ENCODE data around the gene LDHB.
"Not testable (repeated sequence)": the region's sequence is repeated elsewhere in the genome, so short reads cannot be mapped to it uniquely, and the experiment has no call there.

Gene LDHB

GRCh38 chr12:21631367-21631766 lies 26.3 kb downstream of the LDHB start:
- no peak for DNase-seq
- in situ Hi-C loops (cut with HindIII; ENCODE audit: low pct_ligation_motif_present, low pct_unique_long_range_greater_than_20kb, low sequenced_read_pairs): no loop called here

GRCh38 chr12:21627924-21628323 lies 29.7 kb downstream of the LDHB start:
- in situ Hi-C loops (cut with HindIII; ENCODE audit: low pct_ligation_motif_present, low pct_unique_long_range_greater_than_20kb, low sequenced_read_pairs): no loop called here
- no peak for DNase-seq

GRCh38 chr12:21618566-21618965 lies 39.1 kb downstream of the LDHB start:
- in situ Hi-C loops (cut with HindIII; ENCODE audit: low pct_ligation_motif_present, low pct_unique_long_range_greater_than_20kb, low sequenced_read_pairs): no loop called here
- no peak for DNase-seq

GRCh38 chr12:21617030-21617429 lies 40.6 kb downstream of the LDHB start:
- in situ Hi-C loops (cut with HindIII; ENCODE audit: low pct_ligation_motif_present, low pct_unique_long_range_greater_than_20kb, low sequenced_read_pairs): no loop called here

GRCh38 chr12:21615431-21615830 lies 42.2 kb downstream of the LDHB start:
- DNase-seq: no peak
- in situ Hi-C loops (cut with HindIII; ENCODE audit: low pct_ligation_motif_present, low pct_unique_long_range_greater_than_20kb, low sequenced_read_pairs): no loop called here

More at GRCh38 chr12:21617030-21617429, 40.6 kb downstream of the LDHB start:
- DNase-seq: no peak

GRCh38 chr12:21614506-21614905 lies 43.1 kb downstream of the LDHB start:
- DNase-seq: no peak
- in situ Hi-C loops (cut with HindIII; ENCODE audit: low pct_ligation_motif_present, low pct_unique_long_range_greater_than_20kb, low sequenced_read_pairs): no loop called here

- DNase-seq: no peak
- in situ Hi-C loops (cut with HindIII; ENCODE audit: low pct_ligation_motif_present, low pct_unique_long_range_greater_than_20kb, low sequenced_read_pairs): no loop called here
These were observed 43.7 kb downstream of the LDHB start for GRCh38 chr12:21613931-21614330.

- DNase-seq: no peak
- in situ Hi-C loops (cut with HindIII; ENCODE audit: low pct_ligation_motif_present, low pct_unique_long_range_greater_than_20kb, low sequenced_read_pairs): no loop called here
These were observed 49.4 kb downstream of the LDHB start for GRCh38 chr12:21608196-21608595.

- DNase-seq: peak; percentile 60
- in situ Hi-C loops (cut with HindIII; ENCODE audit: low pct_ligation_motif_present, low pct_unique_long_range_greater_than_20kb, low sequenced_read_pairs): no loop called here
These were observed 49.9 kb downstream of the LDHB start for GRCh38 chr12:21607701-21608100.

GRCh38 chr12:21606175-21606574 lies 51.5 kb downstream of the LDHB start:
- no peak for DNase-seq
- in situ Hi-C loops (cut with HindIII; ENCODE audit: low pct_ligation_motif_present, low pct_unique_long_range_greater_than_20kb, low sequenced_read_pairs): no loop called here

GRCh38 chr12:21604245-21605101 lies 53.2 kb downstream of the LDHB start, which contains the start of gene GYS2:
Gene GYS2, minus strand, starts transcription at chr12:21604847. Its CDS starts 255 bp downstream, at chr12:21604592.
- in situ Hi-C loops (cut with HindIII; ENCODE audit: low pct_ligation_motif_present, low pct_unique_long_range_greater_than_20kb, low sequenced_read_pairs): no loop called here

GRCh38 chr12:21602774-21603173 lies 54.9 kb downstream of the LDHB start:
- in situ Hi-C loops (cut with HindIII; ENCODE audit: low pct_ligation_motif_present, low pct_unique_long_range_greater_than_20kb, low sequenced_read_pairs): no loop called here

More at GRCh38 chr12:21604245-21605101, 53.2 kb downstream of the LDHB start, which contains the start of gene GYS2:
- DNase-seq: no peak

GRCh38 chr12:21600196-21600595 lies 57.4 kb downstream of the LDHB start:
- in situ Hi-C loops (cut with HindIII; ENCODE audit: low pct_ligation_motif_present, low pct_unique_long_range_greater_than_20kb, low sequenced_read_pairs): no loop called here
- DNase-seq: no peak

More at GRCh38 chr12:21602774-21603173, 54.9 kb downstream of the LDHB start:
- DNase-seq: no peak

- in situ Hi-C loops (cut with HindIII; ENCODE audit: low pct_ligation_motif_present, low pct_unique_long_range_greater_than_20kb, low sequenced_read_pairs): no loop called here
- no peak for DNase-seq
These were observed 58.3 kb downstream of the LDHB start for GRCh38 chr12:21599143-21599999.

GRCh38 chr12:21598651-21599050 lies 59.0 kb downstream of the LDHB start:
- in situ Hi-C loops (cut with HindIII; ENCODE audit: low pct_ligation_motif_present, low pct_unique_long_range_greater_than_20kb, low sequenced_read_pairs): no loop called here
- DNase-seq: no peak

GRCh38 chr12:21595356-21595755 lies 62.3 kb downstream of the LDHB start:
- DNase-seq; in situ Hi-C loops (cut with HindIII; ENCODE audit: low pct_ligation_motif_present, low pct_unique_long_range_greater_than_20kb, low sequenced_read_pairs): not testable (repeated sequence)

- no peak for DNase-seq
- in situ Hi-C loops (cut with HindIII; ENCODE audit: low pct_ligation_motif_present, low pct_unique_long_range_greater_than_20kb, low sequenced_read_pairs): no loop called here
These were observed 72.2 kb downstream of the LDHB start for GRCh38 chr12:21585485-21585884.

Data from ACHN (cell line).